GM18498 (cell line): Measurements from ENCODE around the gene TRIM7.

Experiments
- ATAC-seq: cut with Tn5 transposase; IDR thresholded peaks from one replicate; pipeline ENCODE4 v1.9.1; 2021; ENCODE audit warnings: mild to moderate bottlenecking, moderate library complexity; ENCODE audit not compliant: unreplicated experiment

Gene TRIM7

GRCh38 chr5:181204826-181205760 lies at the start of gene TRIM7:
Gene TRIM7 (minus strand): TSS chr5:181205196. CDS start chr5:181205110, 86 bp downstream.
- ATAC-seq = no peak

- no peak for ATAC-seq
Measured at GRCh38 chr5:181248277-181248676, 43.3 kb upstream of the TRIM7 start.

GRCh38 chr5:181246276-181247049 lies 41.5 kb upstream of the TRIM7 start:
- ATAC-seq = peak; percentile 47

DNA sequence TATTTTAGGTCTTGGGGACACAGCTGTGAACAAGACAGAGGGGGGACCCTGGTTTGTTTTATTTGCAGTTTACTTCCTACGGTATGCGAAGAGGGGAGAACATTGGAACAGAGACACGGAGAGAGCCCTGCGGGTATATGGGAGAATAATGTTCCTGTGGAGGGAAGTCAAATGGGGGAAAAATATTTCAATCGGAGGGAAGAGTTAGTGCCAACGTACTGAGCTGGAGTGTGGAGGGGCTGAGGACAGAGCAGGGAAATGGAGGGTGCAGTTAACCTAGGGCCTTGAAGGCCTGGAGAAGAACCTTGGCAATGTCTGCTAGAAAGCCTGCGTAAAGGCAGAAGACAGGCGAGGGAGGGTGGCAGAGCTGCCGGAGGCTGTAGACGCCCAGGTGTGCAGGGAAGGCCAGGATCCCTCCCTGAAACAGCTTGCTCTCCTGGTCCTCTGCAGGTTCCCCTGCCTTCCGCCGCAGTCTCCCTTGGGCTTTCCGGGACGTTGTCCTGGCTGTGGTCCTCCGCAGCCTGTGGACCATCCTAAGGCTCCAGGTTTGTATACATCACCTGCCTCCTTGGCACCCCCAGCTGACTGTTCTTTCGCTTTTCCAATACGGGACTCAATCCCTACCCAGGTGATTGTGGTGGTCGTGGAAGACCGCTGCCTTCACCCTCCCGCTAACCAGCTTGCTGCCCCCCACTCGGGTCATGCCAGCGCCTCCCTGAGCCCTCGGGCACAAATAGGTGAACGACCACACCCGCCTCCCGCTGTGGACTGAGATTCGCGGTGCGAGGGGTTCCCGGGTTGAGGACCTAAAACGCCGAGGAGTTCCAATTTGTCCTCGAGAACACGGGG lies 40.7 kb upstream of the TRIM7 start:
- peak; percentile 0 for ATAC-seq

DNA sequence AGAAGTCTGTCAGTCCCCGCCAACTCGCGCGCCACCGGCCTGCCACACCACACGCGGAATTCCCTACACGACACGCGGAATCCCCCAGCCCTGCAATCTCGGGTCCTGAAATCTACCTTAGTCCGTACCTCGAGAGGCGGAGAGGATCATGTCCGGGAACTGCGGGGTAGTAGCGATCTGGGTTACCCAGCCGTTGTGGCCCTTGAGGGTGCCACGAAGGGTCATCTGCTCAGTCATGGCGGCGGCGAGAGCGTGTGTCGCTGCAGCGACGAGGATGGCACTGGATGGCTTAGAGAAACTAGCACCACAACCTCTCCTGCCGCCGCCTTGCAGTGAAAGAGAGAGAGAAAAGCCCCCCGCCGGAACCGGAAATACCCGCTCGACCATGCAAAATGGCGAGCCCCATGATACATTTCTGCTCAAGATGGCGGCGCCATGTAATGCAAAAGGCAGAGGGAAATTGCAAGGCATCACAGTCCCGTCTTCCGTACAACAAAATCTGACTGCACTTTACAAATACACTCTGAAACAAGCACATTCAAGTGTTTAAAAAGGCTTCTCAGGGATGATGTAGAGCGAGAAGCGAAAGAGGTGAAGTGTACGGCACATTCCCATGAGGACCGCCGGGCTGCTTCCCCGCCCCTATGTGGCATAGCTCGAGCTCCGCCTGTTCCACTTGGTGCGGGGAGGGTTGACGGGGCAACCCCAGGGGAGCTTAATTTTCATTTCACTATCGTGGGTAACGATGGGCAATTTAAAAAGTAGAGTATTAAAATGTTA lies 38.8 kb upstream of the TRIM7 start, which contains the start of gene RACK1:
RACK1 (minus strand) TSS at position 343 of the 780 bp plus-strand sequence; CDS start at position 237, 106 bp downstream.
- ATAC-seq = peak; percentile 63

DNA sequence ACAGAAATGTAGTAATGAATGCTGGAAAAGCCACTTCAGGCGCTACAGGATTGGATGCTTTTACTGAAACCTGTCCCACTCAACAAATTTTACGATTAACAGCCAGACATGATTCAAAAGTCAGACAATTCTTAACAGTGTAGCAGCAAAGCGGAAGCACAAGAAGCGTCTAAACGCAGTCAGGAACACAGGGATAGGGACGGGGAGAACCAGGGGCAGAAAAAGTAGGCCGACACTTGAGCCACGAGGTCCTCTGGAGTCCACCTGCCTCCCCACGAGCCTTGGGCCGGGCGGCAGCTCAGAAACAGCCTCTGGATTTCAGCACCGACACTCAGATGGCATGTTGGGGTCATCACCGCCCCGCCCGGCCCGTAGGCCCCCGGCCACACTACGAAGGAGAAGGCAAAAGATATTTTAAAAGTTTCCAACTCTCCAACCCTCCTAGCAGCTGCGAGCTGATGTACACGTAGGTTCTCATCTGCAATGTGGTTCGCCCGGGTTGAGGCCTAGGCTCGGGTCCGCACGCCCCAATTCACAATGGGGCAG lies 38.1 kb upstream of the TRIM7 start:
- ATAC-seq = peak; percentile 1

DNA sequence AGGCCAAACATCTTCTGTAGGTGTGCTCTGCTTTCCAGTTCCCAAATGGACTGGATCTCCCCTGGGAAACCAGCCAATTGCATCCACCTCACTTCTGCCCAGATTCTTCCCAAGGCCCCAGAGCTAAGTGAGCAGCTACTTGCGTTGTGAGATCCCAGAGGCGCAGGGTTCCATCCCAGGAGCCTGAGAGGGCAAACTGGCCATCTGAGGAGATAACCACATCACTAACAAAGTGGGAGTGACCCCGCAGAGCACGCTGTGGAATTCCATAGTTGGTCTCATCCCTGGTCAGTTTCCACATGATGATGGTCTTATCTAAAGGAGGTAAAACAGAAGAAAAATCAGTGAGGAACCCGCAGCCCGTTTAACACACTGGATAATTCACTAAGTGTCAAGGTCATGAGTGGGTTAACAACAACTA lies 37.0 kb upstream of the TRIM7 start:
- no peak for ATAC-seq

GRCh38 chr5:181241393-181241975 lies 36.5 kb upstream of the TRIM7 start:
- no peak for ATAC-seq

DNA sequence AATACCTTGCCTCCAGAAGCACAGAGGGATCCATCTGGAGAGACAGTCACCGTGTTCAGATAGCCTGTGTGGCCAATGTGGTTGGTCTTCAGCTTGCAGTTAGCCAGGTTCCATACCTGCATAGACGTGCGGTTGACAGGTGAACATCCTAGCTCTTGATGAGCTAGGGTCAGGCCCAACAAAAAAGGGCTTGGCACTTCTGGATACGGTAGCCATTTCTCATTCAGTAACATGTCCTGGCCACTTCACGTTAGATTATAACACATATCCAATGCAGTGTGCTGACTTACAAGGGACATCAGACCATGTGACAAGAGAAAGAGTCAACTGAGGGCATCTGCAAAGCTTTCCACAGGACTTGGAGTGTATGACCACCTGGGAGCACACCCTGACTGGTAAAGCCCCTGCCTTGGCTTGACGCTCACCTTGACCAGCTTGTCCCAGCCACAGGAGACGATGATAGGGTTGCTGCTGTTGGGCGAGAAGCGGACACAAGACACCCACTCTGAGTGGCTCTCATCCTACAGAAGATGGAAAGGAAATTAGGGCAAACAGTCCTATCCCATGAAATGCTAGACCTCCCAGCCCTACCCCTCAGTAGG lies 34.2 kb upstream of the TRIM7 start:
- no peak for ATAC-seq

GRCh38 chr5:181237729-181238385 lies 32.9 kb upstream of the TRIM7 start:
- ATAC-seq = no peak

- ATAC-seq = no peak
Measured at GRCh38 chr5:181236954-181237641, 32.1 kb upstream of the TRIM7 start.

DNA sequence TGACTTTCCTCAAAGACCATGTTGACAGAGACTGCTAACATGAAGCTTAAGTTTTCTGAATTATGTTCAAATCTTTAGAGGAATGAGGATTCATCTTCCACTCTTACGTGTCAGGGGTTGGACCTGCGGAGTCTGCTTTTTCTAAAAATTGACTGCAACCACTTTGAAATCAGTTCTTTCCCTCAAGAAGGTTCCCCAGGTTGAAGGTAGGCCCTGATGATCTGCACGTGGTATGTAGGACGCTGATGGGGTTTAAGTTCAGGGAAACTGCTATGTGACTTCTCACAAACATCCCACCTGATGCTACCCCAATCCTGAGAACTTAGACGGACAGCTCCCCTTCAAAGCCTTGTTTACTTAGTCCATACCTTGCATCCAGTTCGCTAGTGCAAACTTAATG lies 31.5 kb upstream of the TRIM7 start:
- ATAC-seq = no peak

- no peak for ATAC-seq
Measured at GRCh38 chr5:181235689-181236366, 30.8 kb upstream of the TRIM7 start.

DNA sequence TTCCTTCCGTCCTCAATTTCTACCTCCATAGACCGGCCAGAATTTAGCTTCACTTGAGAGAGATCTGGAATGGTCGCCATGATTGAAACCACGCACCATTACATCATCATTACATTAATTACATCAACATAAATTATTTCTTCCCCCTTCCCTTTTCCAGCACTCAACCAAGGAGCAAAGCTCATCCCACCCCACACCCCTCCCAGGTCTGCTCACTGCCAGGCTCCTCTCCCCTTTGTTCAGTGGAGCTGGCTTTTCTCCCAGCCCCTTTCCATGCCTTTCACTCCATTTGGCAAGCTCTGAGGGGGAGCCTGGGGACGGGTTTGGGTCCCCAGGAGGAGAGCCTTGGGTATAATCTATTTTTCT lies 30.3 kb upstream of the TRIM7 start:
- no peak for ATAC-seq

GRCh38 chr5:181234455-181235306 lies 29.7 kb upstream of the TRIM7 start:
- no peak for ATAC-seq

GRCh38 chr5:181233801-181234454 lies 28.9 kb upstream of the TRIM7 start:
- ATAC-seq = no peak
